Measurements from ENCODE around the gene MRPL36. TPM values are rescaled to one million over a fixed set of nuclear protein-coding genes. Genes with fewer than 3 reads are reported as not detected.
A peak's percentile ranks its signal among the peaks of the same experiment; 100 is the strongest.

Gene MRPL36
- total RNA-seq, 1 experiment from 2014 or later, result 61.2 TPM

DNA sequence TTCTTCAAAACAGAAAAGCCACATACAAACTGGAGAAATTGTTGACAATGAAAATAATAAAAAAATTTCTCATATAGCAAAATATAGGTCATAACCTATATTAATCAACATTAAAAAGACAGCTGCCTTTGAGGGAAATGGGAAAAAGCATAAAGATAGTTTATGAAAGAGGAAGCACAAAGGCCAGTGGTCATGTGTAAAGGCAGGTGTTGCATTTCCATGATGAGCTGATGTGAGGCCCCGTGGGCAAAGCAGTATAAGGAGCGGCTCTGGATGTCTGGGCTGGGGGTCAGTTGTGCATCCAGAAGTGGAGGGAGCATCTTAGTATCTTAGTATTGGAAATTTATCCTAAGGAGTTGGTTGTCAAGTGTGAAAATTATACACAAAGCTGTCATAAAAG is 19.8 kb upstream of the MRPL36 start:
- Mint-ChIP-seq H3K36me3 (peaks cover 76% of the 10 kb centered on the region), H3K27ac (no peak overlapping the region), H3K27me3 (ENCODE audit: low read depth) (no peaks in the 10 kb centered on the region), H3K4me3 (no peak overlapping the region), H3K4me1 (peaks cover 21% of the 10 kb centered on the region), H3K9me3 (no peaks in the 10 kb centered on the region)
- ATAC-seq, result no peak
- TF ChIP-seq ZNF232 (CRISPR knock-in tag; IDR thresholded peaks at IDR 0.05) (no peak), FOXP1 (CRISPR knock-in tag; IDR thresholded peaks at IDR 0.05; ENCODE audit: borderline replicate concordance) (no peak), FOXJ3 (CRISPR knock-in tag; IDR thresholded peaks at IDR 0.05; ENCODE audit: borderline replicate concordance) (no peak), GABPB1 (CRISPR knock-in tag; IDR thresholded peaks at IDR 0.05) (no peak), HMGA2 (CRISPR knock-in tag; IDR thresholded peaks at IDR 0.05) (no peak), RORB (CRISPR knock-in tag; IDR thresholded peaks at IDR 0.05) (no peak), ZNF671 (CRISPR knock-in tag; IDR thresholded peaks at IDR 0.05) (no peak), ZNF416 (CRISPR knock-in tag; IDR thresholded peaks at IDR 0.05) (no peak), ZNF396 (CRISPR knock-in tag; IDR thresholded peaks at IDR 0.05; ENCODE audit: borderline replicate concordance) (no peak), MAX (CRISPR knock-in tag; IDR thresholded peaks at IDR 0.05) (no peak), PREB (CRISPR knock-in tag; IDR thresholded peaks at IDR 0.05; ENCODE audit: borderline replicate concordance) (no peak), NR2C2 (CRISPR knock-in tag; IDR thresholded peaks at IDR 0.05) (no peak), MYBL2 (CRISPR knock-in tag; IDR thresholded peaks at IDR 0.05) (no peak), ZNF423 (CRISPR knock-in tag; IDR thresholded peaks at IDR 0.05) (no peak)
- TF ChIP-seq, protein P1, sequence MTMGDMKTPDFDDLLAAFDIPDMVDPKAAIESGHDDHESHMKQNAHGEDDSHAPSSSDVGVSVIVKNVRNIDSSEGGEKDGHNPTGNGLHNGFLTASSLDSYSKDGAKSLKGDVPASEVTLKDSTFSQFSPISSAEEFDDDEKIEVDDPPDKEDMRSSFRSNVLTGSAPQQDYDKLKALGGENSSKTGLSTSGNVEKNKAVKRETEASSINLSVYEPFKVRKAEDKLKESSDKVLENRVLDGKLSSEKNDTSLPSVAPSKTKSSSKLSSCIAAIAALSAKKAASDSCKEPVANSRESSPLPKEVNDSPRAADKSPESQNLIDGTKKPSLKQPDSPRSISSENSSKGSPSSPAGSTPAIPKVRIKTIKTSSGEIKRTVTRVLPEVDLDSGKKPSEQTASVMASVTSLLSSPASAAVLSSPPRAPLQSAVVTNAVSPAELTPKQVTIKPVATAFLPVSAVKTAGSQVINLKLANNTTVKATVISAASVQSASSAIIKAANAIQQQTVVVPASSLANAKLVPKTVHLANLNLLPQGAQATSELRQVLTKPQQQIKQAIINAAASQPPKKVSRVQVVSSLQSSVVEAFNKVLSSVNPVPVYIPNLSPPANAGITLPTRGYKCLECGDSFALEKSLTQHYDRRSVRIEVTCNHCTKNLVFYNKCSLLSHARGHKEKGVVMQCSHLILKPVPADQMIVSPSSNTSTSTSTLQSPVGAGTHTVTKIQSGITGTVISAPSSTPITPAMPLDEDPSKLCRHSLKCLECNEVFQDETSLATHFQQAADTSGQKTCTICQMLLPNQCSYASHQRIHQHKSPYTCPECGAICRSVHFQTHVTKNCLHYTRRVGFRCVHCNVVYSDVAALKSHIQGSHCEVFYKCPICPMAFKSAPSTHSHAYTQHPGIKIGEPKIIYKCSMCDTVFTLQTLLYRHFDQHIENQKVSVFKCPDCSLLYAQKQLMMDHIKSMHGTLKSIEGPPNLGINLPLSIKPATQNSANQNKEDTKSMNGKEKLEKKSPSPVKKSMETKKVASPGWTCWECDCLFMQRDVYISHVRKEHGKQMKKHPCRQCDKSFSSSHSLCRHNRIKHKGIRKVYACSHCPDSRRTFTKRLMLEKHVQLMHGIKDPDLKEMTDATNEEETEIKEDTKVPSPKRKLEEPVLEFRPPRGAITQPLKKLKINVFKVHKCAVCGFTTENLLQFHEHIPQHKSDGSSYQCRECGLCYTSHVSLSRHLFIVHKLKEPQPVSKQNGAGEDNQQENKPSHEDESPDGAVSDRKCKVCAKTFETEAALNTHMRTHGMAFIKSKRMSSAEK (CRISPR knock-in tag; IDR thresholded peaks at IDR 0.05; ENCODE audit: borderline replicate concordance), result no peak
- TF ChIP-seq, protein P2, sequence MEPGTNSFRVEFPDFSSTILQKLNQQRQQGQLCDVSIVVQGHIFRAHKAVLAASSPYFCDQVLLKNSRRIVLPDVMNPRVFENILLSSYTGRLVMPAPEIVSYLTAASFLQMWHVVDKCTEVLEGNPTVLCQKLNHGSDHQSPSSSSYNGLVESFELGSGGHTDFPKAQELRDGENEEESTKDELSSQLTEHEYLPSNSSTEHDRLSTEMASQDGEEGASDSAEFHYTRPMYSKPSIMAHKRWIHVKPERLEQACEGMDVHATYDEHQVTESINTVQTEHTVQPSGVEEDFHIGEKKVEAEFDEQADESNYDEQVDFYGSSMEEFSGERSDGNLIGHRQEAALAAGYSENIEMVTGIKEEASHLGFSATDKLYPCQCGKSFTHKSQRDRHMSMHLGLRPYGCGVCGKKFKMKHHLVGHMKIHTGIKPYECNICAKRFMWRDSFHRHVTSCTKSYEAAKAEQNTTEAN (CRISPR knock-in tag; IDR thresholded peaks at IDR 0.05), result no peak
- no peak for DNase-seq (ENCODE audit: low spot score)
- CTCF ChIA-PET, result interaction anchor here (1.4 kb wide), 1 partner anchor 56 kb away, joined by 6 read pairs; no protein-coding TSS in a partner anchor
- POLR2A ChIA-PET, result no interaction called here

- H3K36me3 Mint-ChIP-seq, result peaks cover 80% of the 10 kb centered on the region
- peak overlapping the region; percentile 84; the same call in 1 of the 2 replicates for H3K27ac Mint-ChIP-seq
- DNase-seq (ENCODE audit: low spot score) (no peak), ATAC-seq (no peak)
- H3K4me1 Mint-ChIP-seq, result peaks cover 21% of the 10 kb centered on the region
- no peaks in the 10 kb centered on the region for H3K27me3 Mint-ChIP-seq (ENCODE audit: low read depth)
- no peaks in the 10 kb centered on the region for H3K9me3 Mint-ChIP-seq
- POLR2A ChIA-PET, result no interaction called here
- H3K4me3 Mint-ChIP-seq, result no peak overlapping the region
- CTCF ChIA-PET, result interaction anchor here (1.3 kb wide), 1 partner anchor 65 kb away, joined by 3 read pairs; no protein-coding TSS in a partner anchor
- TF ChIP-seq ELF4 (CRISPR knock-in tag; IDR thresholded peaks at IDR 0.05; ENCODE audit: low read depth) (no peak), AR (CRISPR knock-in tag; IDR thresholded peaks at IDR 0.05) (no peak), SOX15 (CRISPR knock-in tag; IDR thresholded peaks at IDR 0.05) (no peak)
Observed at GRCh38 chr5:1818784-1819183, 19.1 kb upstream of the MRPL36 start.
